Pancreas (tissue), 10 donors: ENCODE results near the gene HACD3. TPM values are rescaled to one million over a fixed set of nuclear protein-coding genes. Genes with fewer than 3 reads are reported as not detected.

Experiments
- ATAC-seq, 4 donors: fragments of 200-7000 bp; cut with Tn5 transposase; one replicate each; pipeline versions ENCODE4 v1.8.0 to v1.9.1; 2020; ENCODE audit warnings: mild to moderate bottlenecking in 4 of 4, moderate library complexity in 4 of 4
- DNase-seq, 6 donors: peaks; one replicate each; pipeline ENCODE4 v3.0.0-alpha.2; 2020
- FAIRE-seq: peaks from 2 replicates; lab custom pipeline; 2012; peaks lifted over from hg19 to GRCh38; lab: Jason Lieb, UNC
- H3K27ac ChIP-seq, 4 donors: fragments of 200-600 bp; sonication (generic); 1 replicate in 3 of 4; 2 replicates in 1 of 4; pipeline versions ENCODE4 v1.5.0 to v1.8.0; 2020
- H3K27me3 ChIP-seq, 4 donors: fragments of 200-600 bp; one replicate each; pipeline ENCODE4 v1.8.0; 2021
- H3K36me3 ChIP-seq, 3 donors: fragments of 200-600 bp; sonication (generic) in 1 of 3; one replicate each; pipeline versions ENCODE4 v1.5.0 to v1.8.0; 2020 to 2021
- H3K4me1 ChIP-seq, 3 donors: fragments of 200-600 bp; one replicate each; pipeline ENCODE4 v1.8.0; 2021
- H3K4me3 ChIP-seq, 4 donors: fragments of 200-600 bp; sonication (generic) in 2 of 4; one replicate each; pipeline versions ENCODE4 v1.5.0 to v1.8.0; 2020 to 2021
- H3K9me3 ChIP-seq, 4 donors: fragments of 200-600 bp; one replicate each; pipeline ENCODE4 v1.8.0; 2021
- CTCF ChIP-seq, 4 donors: fragments of 200-600 bp; sonication (generic) in 3 of 4; IDR thresholded peaks; one replicate each; pipeline versions ENCODE4 v1.5.0 to v1.8.0; 2021; ENCODE audit warnings: antibody characterized with exemption in 4 of 4
- WGBS, 2 donors: extraction: QIAGEN DNeasy Blood & Tissue Kit; methylation state at CpG; one replicate each; pipeline ENCODE4 v1.1.7; 2013; 5-methylcytosine and 5-hydroxymethylcytosine counted together
- intact Hi-C, 3 donors: fragments of 100-400 bp; cut with DNase I; formaldehyde crosslinking; loops; one replicate each; pipeline versions ENCODE4 v1.11.1 to v1.14.2; 2022
- polyA plus RNA-seq, 2 donors: library from polyadenylated mRNA; stranded (reverse); fragments of 200-250 nt; gene quantifications; one replicate each; pipeline ENCODE4 v1.2.3, GENCODE V29; 2013
- total RNA-seq, 6 donors: library from RNA; stranded (reverse); fragmentation: NEBNext Ultra II Directional in 4 of 6; extraction: Animal tissue kit (Norgen Biotek cat#: 25700) in 4 of 6; gene quantifications; one replicate each; pipeline versions ENCODE4 v1.2.1 to v1.2.4, GENCODE V29; 2021 to 2023
- donor health status: healthy with polysubstance abuse.
- donor health status: DM: no; HTN: no; CAD: no; lungs with moderate emphysema.
- donor health status: DM: no; HTN: no; CAD: no.
- donor health status: control.
- donor health status: control.
- donor health status: Bipolar disorder and iron deficiency.
- donor health status: DM: yes; HTN: yes; CAD: no.
- donor health status: DM: no; HTN: no; CAD: no.
- donor health status: DM: no; HTN: no; CAD: no.
- donor health status: DM: yes; HTN: yes; CAD: no.

The HACD3 gene
- 10 to 100 TPM; 12.6 to 27.2 (median 17.7) TPM for total RNA-seq
- polyA plus RNA-seq, result 10 to 100 TPM in 1 of 2 donors, 1 to 10 TPM in 1; 4.9 to 28.8 TPM

GRCh38 chr15:65530318-65531111 is at the start of gene HACD3:
TSS of gene HACD3 (plus strand) at chr15:65530463. CDS start at chr15:65530632, 169 bp downstream.
- no peaks in the 10 kb centered on the region for H3K36me3 ChIP-seq
- 0% methylated on average over 71 to 88 of the region's 88 CpGs for WGBS, 2 donors
- no peaks in the 10 kb centered on the region for H3K27me3 ChIP-seq
- intact Hi-C loops, result no loop called here
- no peaks in the 10 kb centered on the region for H3K9me3 ChIP-seq
- peaks cover 0 to 22% (median 4%) of the 10 kb centered on the region in 3 donors for H3K4me1 ChIP-seq
- H3K4me3 ChIP-seq, result peak within 1 kb of the TSS; percentile 58 to 83 (median 82)
- peak within 1 kb of the TSS in 3 of 4 donors; percentile 25 to 58 (median 30) for H3K27ac ChIP-seq
- TF ChIP-seq CTCF (IDR thresholded peaks at IDR 0.05), result no peak
- ATAC-seq (peak; percentile 97 to 99 (median 98)), FAIRE-seq (no peak), DNase-seq (peak; percentile 79 to 97 (median 90))

- no peaks in the 10 kb centered on the region for H3K4me1 ChIP-seq
- no peak overlapping the region for H3K4me3 ChIP-seq
- WGBS, 2 donors, result 88 to 90% methylated on average over 4 of the region's 4 CpGs
- H3K27me3 ChIP-seq, result no peaks in the 10 kb centered on the region
- ATAC-seq, result no peak
- peaks cover 2 to 35% (median 6%) of the 10 kb centered on the region in 3 donors for H3K36me3 ChIP-seq
- no peak for FAIRE-seq
- no peaks in the 10 kb centered on the region for H3K9me3 ChIP-seq
- no peak for DNase-seq
- intact Hi-C loops, result no loop called here
- H3K27ac ChIP-seq, result no peak overlapping the region
- no peak for TF ChIP-seq CTCF (IDR thresholded peaks at IDR 0.05)
Observed at GRCh38 chr15:65484876-65485275, 45.4 kb upstream of the HACD3 start.

- Histone ChIP-seq H3K4me3 (no peak overlapping the region), H3K27me3 (no peaks in the 10 kb centered on the region), H3K9me3 (no peaks in the 10 kb centered on the region), H3K4me1 (no peaks in the 10 kb centered on the region), H3K27ac (no peak overlapping the region), H3K36me3 (peaks cover 0 to 26% (median 8%) of the 10 kb centered on the region in 3 donors)
- ATAC-seq (no peak), FAIRE-seq (no peak), DNase-seq (no peak)
- 56 to 57% methylated on average over 4 of the region's 4 CpGs for WGBS, 2 donors
- intact Hi-C loops, result no loop called here
- no peak for TF ChIP-seq CTCF (IDR thresholded peaks at IDR 0.05)
Observed at GRCh38 chr15:65494076-65494475, 36.2 kb upstream of the HACD3 start.

GRCh38 chr15:65509321-65509720 is 20.9 kb upstream of the HACD3 start:
- H3K36me3 ChIP-seq, result peaks cover 0 to 23% (median 0%) of the 10 kb centered on the region in 3 donors
- H3K9me3 ChIP-seq, result no peaks in the 10 kb centered on the region
- no peak for TF ChIP-seq CTCF (IDR thresholded peaks at IDR 0.05)
- 81 to 87% methylated on average over 2 of the region's 2 CpGs for WGBS, 2 donors
- DNase-seq, result no peak
- H3K27ac ChIP-seq, result no peak overlapping the region
- ATAC-seq, result no peak
- H3K27me3 ChIP-seq, result no peaks in the 10 kb centered on the region
- no peak for FAIRE-seq
- H3K4me3 ChIP-seq, result no peak overlapping the region
- intact Hi-C loops, result no loop called here
- H3K4me1 ChIP-seq, result peaks cover 8 to 14% (median 13%) of the 10 kb centered on the region in 3 donors

GRCh38 chr15:65512189-65512588 is 18.1 kb upstream of the HACD3 start:
- Histone ChIP-seq H3K27me3 (no peaks in the 10 kb centered on the region), H3K4me3 (no peak overlapping the region), H3K4me1 (peaks cover 20 to 34% (median 25%) of the 10 kb centered on the region in 3 donors), H3K9me3 (no peaks in the 10 kb centered on the region), H3K36me3 (peaks cover 0 to 7% (median 0%) of the 10 kb centered on the region in 3 donors), H3K27ac (peak overlapping the region in 1 of 4 donors; percentile 20)
- no peak for DNase-seq
- no peak for TF ChIP-seq CTCF (IDR thresholded peaks at IDR 0.05)
- WGBS, 2 donors, result 86 to 90% methylated on average over 5 of the region's 5 CpGs
- ATAC-seq, result no peak
- no peak for FAIRE-seq
- intact Hi-C loops, result no loop called here
